ENCODE data around the gene TINAGL1.

Gene TINAGL1

DNA sequence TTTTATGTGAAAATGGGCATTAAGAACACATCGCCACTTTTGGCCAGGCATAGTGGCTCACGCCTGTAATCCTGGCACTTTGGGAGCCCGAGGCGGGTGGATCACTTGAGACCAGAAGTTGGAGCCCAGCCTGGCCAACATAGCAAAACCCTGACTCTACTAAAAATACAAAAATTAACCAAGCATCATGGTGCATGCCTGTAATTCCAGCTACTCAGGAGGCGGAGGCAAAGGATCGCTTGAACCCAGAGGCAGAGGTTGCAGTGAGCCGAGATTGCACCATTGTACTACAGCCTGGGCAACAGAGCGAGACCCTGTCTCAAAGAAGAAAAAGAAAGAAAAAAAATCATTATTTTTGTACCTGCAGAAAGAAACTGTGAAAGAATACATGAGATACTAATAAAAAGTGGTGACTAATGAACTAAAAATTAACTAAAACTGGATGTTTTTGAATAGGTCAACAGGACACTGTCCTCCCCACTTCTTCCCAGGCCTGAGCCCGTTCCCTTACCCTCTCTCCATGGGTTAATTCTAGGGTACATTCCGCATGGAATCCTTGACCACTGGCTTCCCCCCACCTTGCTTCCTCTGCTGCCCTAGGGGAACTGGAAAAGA is 8.3 kb upstream of the TINAGL1 start:
- DNase-seq (ENCODE audit: low read depth in 2 of 2, low spot score in 1 of 2) = no peak

DNA sequence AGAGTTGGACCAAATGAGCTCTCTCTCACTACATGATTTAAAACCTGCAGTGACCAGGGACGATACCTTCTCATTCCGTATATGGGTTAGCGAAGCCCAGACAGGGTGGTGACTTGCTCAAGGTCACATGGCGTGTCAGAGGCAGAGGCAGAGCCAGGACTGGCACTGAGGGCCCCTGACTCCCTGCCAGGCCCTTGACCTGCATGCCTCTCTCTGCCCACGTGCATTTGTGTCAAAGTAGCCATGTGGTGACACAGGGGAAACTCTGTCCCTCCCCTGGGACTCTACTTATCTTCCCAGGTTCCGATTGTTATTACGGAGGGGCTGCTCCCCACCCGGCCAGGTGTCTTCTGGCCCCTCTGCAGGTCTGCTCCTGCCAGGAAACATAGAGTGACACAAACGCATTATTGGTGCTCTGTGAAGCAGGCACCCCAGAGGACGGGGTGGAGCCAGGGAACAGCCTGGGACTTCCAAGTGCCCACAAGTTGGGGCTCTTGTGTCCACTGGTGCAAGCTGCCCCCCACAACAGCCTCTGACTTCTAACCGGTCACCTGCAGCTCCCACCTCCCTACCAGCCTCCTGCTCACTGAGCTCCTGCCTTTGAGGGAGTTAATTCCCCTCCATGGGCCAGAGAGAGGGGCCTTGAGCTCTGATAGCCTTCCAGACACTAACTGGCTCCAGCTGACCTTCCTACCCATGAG is 7.3 kb upstream of the TINAGL1 start:
- no peak for DNase-seq (ENCODE audit: low read depth in 2 of 2, low spot score in 1 of 2)

DNA sequence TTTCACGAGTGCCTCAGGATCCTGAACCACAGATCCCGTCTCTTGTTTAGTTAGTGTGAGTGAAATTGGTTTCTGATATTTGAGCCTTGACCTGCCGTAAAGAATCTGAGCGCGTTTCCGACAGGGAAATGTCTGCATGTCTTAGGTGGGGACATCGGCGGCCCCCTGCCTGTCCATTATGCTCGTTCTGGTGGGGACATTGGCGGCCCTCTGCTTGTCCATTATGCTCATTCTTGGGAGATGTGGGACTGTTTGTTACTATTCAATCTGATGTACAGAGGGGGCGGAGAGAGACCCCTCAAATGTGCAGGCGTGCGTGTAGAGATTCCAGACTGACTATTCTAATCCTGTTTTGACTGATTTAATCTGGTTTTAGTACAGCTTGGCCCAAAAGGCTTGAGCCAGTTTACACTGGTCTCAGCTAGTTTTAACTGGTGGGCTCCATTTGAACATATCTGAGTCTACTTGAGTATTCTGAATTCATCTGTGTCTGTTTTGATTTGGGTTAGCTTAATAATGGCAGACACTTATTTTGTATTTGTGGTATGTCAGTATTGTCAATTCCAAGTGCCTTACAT is 6.6 kb upstream of the TINAGL1 start:
- DNase-seq (ENCODE audit: low read depth in 2 of 2, low spot score in 1 of 2) = no peak

DNA sequence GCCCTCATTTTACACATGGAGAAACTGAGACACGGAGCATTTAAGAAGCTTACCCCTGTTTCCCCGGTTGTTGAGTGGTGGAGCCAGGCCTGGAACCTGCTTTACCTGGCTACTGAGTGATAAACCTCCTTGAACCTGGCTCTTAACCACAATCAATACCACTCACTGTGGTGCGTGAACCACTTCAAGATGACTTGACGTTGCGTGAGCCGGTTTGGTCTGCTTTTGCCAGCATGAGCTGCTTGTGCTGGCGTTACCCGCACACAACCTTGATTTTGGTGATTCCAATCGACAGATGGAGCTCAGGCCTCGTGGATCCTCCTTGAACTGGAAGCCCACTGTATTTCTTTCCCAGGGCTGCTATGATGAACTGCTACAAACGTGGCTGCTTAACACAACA is 6.1 kb upstream of the TINAGL1 start:
- DNase-seq (ENCODE audit: low read depth in 2 of 2, low spot score in 1 of 2) = no peak

DNA sequence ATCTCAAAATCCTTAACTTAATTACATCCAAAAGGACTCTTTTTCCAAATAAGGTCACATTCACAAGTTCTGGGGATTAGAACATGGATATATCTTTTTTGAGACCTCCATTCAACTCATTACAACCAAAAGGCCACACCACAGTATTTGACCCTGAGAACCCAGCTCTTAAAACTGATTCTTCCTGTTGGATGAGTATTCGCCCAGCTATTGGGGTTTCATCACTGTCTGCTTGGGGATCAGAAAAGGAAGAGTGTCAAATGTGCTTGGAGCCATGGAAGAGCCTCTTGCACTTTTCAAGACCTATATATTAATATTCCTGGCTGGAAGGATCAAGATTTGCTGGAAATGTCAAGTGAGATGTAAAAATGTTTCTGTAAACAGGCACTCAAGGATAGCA is 5.4 kb upstream of the TINAGL1 start:
- no peak for DNase-seq (ENCODE audit: low read depth in 2 of 2, low spot score in 1 of 2)

DNA sequence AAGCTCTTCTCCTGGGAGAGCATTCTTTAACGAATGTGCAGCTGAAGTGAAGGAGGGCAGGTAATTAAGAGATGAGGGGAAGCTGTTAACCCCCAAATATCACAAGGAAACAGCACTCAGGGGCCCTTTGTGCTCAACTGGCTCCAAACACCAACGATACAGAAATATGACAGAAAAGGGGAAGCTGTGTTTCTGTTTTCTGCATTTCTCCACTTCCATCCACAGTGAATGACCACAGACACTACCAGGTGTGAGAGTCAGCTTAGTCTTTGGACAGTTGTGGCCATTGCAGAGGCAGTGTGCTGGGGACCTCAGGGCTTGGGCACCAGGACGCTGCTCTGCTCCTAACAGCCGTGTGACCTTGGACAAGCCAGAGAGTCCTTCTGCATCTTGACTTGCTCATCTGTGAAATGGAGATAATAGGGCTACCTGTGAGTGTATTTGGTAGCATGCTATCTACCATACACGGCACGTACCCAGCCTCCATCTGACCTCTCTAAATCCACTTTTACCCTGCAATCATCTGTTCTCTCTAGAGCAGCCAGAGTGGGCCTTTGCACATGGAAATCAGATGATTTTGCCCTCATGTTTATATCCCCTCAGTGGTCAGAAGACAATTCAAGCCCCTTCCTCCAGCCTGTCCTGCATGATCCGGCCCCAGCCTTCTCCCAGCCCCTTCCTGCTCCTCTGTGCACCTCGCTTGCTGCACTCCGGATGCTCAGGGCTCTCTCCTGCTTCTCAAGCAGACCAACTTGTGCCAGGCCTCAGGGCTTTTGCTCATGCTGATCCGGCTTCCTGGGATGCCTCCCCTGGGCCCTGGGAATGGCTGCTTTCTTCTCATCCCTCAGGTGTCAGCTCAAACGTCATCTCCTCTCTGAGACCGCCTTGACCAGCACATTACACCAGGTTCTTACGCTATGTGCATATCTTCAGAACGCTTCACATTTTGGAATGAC is 4.7 kb upstream of the TINAGL1 start:
- DNase-seq (ENCODE audit: low read depth in 2 of 2, low spot score in 1 of 2) = no peak

DNA sequence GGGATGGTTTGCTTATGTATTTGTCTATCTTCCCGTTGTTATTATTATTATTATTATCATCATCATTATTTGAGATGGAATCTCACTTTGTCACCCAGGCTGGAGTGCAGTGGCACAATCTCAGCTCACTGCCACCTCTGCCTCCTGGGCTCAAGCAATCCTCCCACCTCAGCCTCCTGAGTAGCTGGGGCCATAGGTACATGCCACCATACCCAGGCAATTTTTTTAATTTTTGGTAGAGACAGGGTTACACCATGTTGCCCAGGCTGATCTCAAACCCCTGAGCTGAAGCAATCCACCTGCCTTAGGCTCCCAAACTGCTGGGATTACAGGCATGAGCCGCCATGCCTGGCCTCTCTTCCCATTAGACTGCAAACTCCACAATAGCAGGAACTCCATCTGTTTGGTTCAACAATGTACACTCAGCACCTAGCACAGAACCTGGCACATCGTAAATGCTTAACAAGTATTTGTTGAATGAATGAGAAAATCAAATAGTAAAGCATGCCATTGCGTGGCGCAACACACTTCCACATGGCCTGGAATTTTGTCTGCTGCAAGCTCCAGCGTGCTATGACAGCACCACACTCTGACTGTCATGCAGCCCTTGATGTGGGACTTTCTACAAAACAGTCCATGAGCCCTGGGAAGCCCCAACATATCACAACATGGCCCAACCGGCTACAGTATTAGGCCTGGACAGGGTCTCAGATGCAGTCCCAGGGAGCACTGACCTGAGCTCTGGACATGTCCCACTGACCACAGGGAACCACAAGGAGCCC is 3.8 kb upstream of the TINAGL1 start:
- DNase-seq (ENCODE audit: low read depth in 2 of 2, low spot score in 1 of 2) = no peak

DNA sequence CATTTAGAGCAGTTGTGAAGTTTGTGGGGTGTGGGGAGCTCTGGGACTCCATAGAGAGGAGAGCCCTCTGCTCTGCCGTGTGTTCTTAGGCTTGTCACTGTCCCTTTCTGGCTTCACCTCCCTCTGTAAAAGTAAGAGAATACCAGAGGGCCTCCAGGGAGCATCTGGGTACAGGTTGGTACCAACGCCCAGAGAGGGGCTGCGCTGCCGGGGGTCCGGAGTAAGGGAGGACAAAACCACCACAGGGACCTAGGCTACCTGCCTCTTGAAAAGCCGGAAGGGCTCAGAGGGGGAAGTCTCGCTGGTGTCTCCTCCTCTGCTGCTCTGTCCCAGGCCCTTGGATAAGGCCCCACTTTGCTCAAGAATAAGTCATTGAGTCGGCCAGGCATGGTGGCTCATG is 3.1 kb upstream of the TINAGL1 start:
- DNase-seq (ENCODE audit: low read depth in 2 of 2, low spot score in 1 of 2) = no peak

DNA sequence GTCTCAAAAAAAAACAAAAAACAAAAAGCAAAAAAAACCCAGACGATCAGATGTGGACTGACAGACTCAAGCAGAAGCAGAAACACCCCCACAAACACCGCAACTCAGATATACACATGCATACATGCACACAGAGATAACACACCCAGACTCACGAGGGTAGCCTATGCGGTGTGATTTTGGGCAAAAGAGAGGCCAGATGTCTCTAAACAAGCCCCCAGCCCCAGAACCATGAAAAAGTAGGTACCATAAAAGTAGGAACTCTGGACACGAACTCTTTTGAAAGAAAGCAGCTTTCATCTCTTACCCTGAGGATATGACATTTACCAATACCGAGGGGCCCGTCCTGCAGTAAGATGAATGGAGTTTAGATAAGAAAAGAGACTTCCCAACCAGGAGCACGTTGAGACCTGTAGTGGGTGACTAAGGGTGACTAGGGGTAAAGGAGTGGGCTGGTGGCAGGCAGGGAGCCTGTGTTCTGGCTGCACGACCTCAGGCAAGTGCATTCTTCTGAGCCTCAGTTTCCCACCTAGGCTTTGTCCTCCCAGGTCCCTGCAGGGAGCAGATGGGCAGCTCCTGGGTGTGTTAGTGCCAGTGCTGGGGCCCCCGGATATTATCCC is 1.5 kb upstream of the TINAGL1 start:
- no peak for DNase-seq (ENCODE audit: low read depth in 2 of 2, low spot score in 1 of 2)

DNA sequence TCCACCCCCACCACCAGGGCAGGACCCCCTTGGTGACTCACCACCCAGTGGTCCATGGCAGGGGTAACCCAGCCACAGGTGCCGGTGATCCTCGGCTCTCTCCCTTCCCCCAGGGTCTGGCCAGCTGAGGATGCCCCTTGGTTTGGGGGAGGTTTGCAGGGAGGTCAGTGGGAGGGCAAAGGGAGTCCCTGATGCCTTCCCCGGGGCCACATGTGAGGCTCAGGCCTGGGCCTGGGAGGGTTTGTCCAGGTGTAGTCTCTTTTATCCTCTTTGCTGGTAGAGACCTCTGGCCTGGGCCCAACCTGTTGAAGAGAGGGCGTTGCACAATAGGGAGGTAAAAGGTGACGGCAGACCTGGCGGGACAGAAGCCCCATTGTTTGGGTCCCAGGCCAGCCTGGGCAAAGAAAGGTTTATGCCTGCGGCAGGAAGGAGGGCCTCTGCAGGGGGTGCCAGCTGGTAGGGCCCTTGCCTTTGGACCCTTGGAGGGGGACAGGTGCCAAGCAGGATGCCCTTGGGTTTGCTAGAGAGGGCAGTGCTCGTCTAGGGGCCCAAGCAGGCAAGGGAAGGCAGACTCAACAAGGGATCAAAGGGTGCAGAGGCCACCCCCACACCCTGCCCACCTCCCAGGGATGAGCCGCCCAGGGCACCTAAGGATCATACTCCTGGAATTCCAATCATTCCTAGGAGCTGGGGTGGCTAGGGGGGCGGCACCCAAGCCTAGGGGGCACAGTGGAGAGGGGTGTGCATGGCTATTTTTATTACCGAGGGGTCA is 760 bp upstream of the TINAGL1 start:
- DNase-seq (ENCODE audit: low read depth in 2 of 2, low spot score in 1 of 2) = no peak

DNA sequence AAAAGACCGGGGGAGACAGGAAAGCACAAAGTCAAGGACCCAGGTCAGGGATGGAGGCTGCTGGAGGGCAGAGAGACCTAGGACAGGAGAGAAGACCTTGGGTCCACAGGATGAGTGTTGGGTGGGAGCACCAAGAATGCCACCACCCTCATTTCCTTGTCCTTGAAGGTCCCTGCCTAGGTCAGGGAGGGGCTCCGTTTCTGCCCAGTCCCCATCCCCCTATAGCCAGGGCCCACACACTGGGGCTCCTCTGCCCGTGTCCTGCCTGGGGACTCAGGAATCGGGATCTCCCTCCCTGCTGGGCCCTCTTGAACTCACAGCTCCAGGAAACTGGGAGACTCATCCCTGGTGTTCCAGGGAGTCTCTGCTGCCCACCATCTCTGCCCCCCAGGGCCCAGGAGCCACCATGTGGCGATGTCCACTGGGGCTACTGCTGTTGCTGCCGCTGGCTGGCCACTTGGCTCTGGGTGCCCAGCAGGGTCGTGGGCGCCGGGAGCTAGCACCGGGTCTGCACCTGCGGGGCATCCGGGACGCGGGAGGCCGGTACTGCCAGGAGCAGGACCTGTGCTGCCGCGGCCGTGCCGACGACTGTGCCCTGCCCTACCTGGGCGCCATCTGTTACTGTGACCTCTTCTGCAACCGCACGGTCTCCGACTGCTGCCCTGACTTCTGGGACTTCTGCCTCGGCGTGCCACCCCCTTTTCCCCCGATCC is 584 bp downstream of the TINAGL1 start:
- no peak for DNase-seq (ENCODE audit: low read depth in 2 of 2, low spot score in 1 of 2)

DNA sequence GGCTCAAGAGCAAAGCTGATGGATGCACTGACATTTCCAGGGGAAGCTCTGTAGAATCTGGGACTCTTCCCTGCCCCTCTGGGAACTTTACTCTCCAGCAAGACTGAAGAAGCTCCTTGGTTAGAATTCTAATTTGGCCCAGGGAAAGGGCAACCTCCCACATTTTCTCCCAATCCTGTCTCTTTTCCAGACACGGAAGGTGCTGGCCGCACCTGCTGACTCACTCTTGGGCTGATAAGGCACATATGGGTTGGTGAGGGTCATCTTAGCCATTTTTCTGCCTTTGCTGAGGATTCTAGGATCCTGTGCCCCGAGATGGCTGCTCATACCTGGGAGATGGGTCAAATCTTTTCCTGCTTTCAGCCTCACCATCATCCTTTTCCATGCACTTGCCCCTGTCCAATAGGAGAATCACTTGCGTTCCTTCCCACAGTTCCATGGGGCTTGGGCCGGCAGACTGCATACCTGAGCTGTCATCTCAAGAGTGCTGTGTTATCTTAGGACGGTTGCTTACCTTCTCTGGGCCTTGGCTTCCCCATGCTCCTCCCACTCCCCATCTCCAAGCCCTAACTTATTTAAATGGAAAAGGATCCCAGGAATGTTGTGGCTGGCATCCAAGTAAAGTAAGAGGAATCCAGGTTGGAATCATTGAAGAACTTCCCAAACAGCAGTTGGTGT is 1.3 kb downstream of the TINAGL1 start:
- DNase-seq (ENCODE audit: low read depth in 2 of 2, low spot score in 1 of 2) = no peak

DNA sequence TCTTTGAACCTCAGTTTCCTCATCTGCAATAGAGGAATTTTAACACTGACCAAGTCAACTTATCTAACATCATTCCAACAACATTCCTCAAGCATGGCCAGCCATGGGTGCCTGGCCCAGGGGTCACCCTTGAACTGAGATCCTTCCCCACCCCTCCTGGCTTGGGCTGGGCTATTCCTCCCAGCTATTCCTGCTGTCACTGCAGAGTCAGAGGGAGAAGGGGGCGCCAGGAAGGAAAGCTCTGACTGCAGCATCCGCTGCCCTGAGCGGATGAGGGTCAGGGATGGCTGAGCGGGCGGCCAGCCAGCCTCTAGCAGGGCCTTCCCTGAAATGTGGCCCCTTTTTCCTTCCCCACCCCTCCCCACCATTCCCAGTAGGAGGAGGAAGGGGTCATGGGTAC is 3.1 kb downstream of the TINAGL1 start:
- no peak for DNase-seq (ENCODE audit: low read depth in 2 of 2, low spot score in 1 of 2)

DNA sequence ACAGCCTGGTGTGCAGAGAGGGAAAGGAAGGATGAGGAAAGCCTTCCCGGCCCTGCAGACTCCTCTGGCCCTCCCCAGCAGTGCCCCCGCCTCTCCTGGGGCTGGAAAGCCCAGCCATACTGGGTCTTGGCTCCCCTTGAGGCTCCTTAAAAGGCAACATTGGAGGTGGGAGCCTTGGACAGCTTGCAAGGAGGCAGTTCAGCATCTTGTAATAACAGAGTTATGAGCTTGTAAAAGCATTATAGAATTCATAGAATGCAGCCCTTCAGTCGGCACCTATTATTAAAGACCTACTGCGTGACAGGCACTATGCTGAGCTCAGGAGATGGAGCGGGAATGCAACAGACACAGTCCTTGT is 4.2 kb downstream of the TINAGL1 start:
- no peak for DNase-seq (ENCODE audit: low read depth in 2 of 2, low spot score in 1 of 2)

DNA sequence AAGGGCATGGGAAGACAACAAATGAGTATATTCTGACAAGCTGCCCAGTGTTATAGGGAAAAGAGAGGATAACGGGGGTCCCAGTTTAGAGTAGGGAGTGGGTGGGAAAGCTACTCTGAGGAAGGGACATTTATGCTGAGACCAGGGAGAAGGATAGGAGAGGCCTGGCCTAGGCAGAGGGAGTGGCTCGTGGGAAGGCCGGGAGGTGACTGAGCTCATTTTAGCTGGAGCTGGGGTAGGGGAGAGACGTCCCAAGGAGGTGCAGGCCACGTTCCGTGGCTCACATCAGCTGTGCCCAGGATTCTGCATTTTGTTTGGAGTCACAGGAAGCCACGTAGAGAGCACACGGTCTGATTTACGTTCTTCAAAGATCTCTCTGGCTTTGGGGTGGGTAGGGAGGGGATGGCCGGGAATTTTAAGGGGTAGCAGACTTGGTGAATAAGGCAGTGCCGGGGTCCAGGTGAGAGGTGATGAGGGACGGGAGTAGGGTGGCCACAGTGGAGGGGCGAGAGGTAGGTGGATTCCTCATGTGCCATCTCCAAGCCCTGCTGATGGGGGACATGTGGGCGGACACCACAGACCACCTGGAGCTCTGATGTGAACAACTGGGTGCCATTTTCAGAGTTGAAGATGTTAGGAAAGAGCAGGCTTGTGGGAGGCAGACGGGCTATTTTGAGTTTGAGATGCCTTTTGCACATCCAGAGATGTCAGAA is 4.7 kb downstream of the TINAGL1 start:
- DNase-seq (ENCODE audit: low read depth in 2 of 2, low spot score in 1 of 2) = no peak

DNA sequence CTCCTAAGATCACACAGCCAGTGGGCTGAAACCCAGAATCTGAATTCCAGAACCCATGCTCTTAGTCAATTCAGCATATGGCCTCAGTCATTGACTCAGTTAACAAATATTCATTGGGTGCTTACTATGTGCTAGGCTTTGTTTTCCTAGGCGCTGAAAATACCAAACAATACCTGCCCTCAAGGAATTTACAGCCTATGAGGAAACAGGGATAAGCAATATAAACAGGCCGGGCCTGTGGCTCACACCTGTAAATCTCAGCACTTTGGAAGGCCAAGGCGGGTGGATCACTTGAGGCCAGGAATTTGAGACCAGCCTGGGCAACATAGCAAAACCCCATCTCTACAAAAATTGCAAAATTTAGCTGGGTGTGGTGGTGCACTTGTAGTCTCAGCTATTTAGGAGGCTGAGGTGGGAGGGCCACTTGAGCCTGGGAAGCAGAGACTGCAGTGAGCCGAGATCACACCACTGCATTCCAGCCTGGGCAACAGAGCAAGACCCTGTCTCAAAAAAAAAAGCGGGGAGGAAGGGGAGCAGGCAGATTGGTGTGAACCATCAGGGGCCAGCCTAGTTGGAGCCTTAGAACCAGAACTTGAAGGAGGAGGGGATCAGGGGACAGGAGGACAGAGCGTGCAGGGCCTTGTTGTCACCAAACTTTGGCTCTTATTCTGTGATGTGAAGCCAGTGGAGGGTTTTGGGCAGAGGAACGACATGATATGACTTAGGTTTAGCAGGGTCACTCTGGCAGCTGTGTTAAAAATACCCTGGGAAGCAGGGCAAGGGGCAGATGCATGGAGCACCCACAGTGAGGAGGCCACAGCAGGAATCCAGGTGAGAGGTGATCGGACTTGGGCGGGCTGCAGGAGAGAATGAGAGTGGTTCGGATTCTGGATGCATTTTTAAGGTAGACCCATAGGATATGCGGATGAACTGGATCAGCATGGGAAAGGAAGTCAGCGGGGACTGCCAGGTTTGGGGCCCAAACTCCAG is 5.8 kb downstream of the TINAGL1 start:
- no peak for DNase-seq (ENCODE audit: low read depth in 2 of 2, low spot score in 1 of 2)

All from stimulated activated CD8-positive, alpha-beta memory T cell treated with anti-CD3 and anti-CD28 coated beads, Interleukin-4, amount 100 ng/mL, for 1 hour (primary cell).